GM20000 (cell line): ENCODE data around the gene CAMKMT.

Experiments used
- DNase-seq: peaks from one replicate; pipeline ENCODE4 v3.0.0; 2012; ENCODE audit warnings: low spot score
- CTCF ChIP-seq: IDR thresholded peaks from 2 replicates; pipeline ENCODE4 v1.5.1; 2012; ENCODE audit warnings: mild to moderate bottlenecking, control low read depth; ENCODE audit errors: extremely low read depth, missing control alignments

CAMKMT gene

GRCh38 chr2:44620189-44620990 lies 258.6 kb downstream of the CAMKMT start:
- TF ChIP-seq CTCF: no peak
- no peak for DNase-seq

- no peak for DNase-seq
- no peak for TF ChIP-seq CTCF
Measured at GRCh38 chr2:44623622-44624351, 262.0 kb downstream of the CAMKMT start.

GRCh38 chr2:44628297-44628696 lies 266.6 kb downstream of the CAMKMT start:
- DNase-seq: no peak
- no peak for TF ChIP-seq CTCF

- DNase-seq: no peak
- no peak for TF ChIP-seq CTCF
Measured at GRCh38 chr2:44632931-44633689, 271.4 kb downstream of the CAMKMT start.

GRCh38 chr2:44635725-44636124 lies 274.0 kb downstream of the CAMKMT start:
- DNase-seq: no peak
- no peak for TF ChIP-seq CTCF

- TF ChIP-seq CTCF: no peak
- no peak for DNase-seq
Measured at GRCh38 chr2:44638649-44639048, 276.9 kb downstream of the CAMKMT start.

GRCh38 chr2:44639399-44639798 lies 277.7 kb downstream of the CAMKMT start:
- TF ChIP-seq CTCF: no peak
- DNase-seq: no peak
